B cell (primary cell): Measurements from ENCODE around the gene TP63. TPM values are rescaled to one million over a fixed set of nuclear protein-coding genes. Genes with fewer than 3 reads are reported as not detected.

Experiments used
- ATAC-seq: fragments of 200-7000 bp; cut with Tn5 transposase; one replicate; pipeline ENCODE4 v1.10.0; 2021; ENCODE audit warnings: low read depth, mild to moderate bottlenecking, moderate number of reproducible peaks, moderate library complexity
- CTCF ChIA-PET: fragments of 350-600 bp; sonication (Branson Sonifier 250); formaldehyde crosslinking; loops from one replicate; lab custom pipeline; 2021; ENCODE audit warnings: antibody characterized with exemption, inconsistent platforms; lab: Charles Lee
- POLR2A ChIA-PET: fragments of 350-600 bp; sonication (Branson Sonifier 250); formaldehyde crosslinking; loops from one replicate; lab custom pipeline; 2021; ENCODE audit warnings: antibody characterized with exemption; lab: Charles Lee
- DNase-seq: peaks from one replicate; pipeline ENCODE4 v3.0.0; 2013
- H2AFZ ChIP-seq: 2 replicates; pipeline ENCODE4 v1.6.1; 2012; ENCODE audit warnings: mild to moderate bottlenecking, low read depth, low read length; ENCODE audit not compliant: insufficient read depth, poor library complexity, severe bottlenecking
- H3K27ac ChIP-seq, 2 donors: 1 replicate in 1 of 2; 2 replicates in 1 of 2; pipeline ENCODE4 v1.5.1; 2012 to 2013; ENCODE audit warnings: low read length in 2 of 2, mild to moderate bottlenecking in 2 of 2, moderate library complexity in 1 of 2
- H3K27me3 ChIP-seq, 4 experiments: fragments of 200-600 bp in 1 of 4; sonication (generic) in 1 of 4; replicated peaks in 1 of 4; 1 replicate in 2 of 4; 2 replicates in 2 of 4; pipeline versions ENCODE4 v1.6.1 to v1.7.0; 2013 to 2016; ENCODE audit warnings: low read length in 3 of 4, mild to moderate bottlenecking in 2 of 4, mixed read lengths in 1 of 4, moderate library complexity in 1 of 4; ENCODE audit not compliant: insufficient read depth in 4 of 4, control insufficient read depth in 3 of 4; ENCODE audit errors: control extremely low read depth in 1 of 4
- H3K36me3 ChIP-seq, 2 experiments: replicated peaks in 1 of 2; 1 replicate in 1 of 2; 2 replicates in 1 of 2; pipeline versions ENCODE4 v1.6.1 to v1.7.1; 2013; ENCODE audit warnings: low read length in 1 of 2; ENCODE audit not compliant: insufficient read depth in 2 of 2, control insufficient read depth in 1 of 2; ENCODE audit errors: control extremely low read depth in 1 of 2, extremely low read depth in 1 of 2
- H3K4me1 ChIP-seq, 2 donors: fragments of 200-600 bp in 1 of 2; sonication (generic) in 1 of 2; 1 replicate in 1 of 2; 2 replicates in 1 of 2; pipeline versions ENCODE4 v1.5.1 to v1.6.1; 2013 to 2017; ENCODE audit warnings: low read length in 2 of 2; ENCODE audit not compliant: control insufficient read depth in 2 of 2, insufficient read depth in 2 of 2
- H3K4me2 ChIP-seq: replicated peaks from 2 replicates; pipeline ENCODE3; 2012; ENCODE audit warnings: mild to moderate bottlenecking, low read depth, low read length; ENCODE audit not compliant: poor library complexity, severe bottlenecking
- H3K4me3 ChIP-seq, 5 experiments: fragments of 200-600 bp in 1 of 5; sonication (generic) in 1 of 5; 1 replicate in 3 of 5; 2 replicates in 2 of 5; pipeline versions ENCODE4 v1.5.1 to v1.7.0; 2011 to 2016; ENCODE audit warnings: low read length in 4 of 5, mild to moderate bottlenecking in 4 of 5, low read depth in 2 of 5, control low read depth in 1 of 5, moderate library complexity in 1 of 5; ENCODE audit not compliant: insufficient read depth in 1 of 5; ENCODE audit errors: control extremely low read depth in 1 of 5, extremely low read depth in 1 of 5
- H3K79me2 ChIP-seq: fragments of 200-600 bp; sonication (generic); one replicate; pipeline ENCODE4 v1.6.0; 2016; ENCODE audit warnings: low read length; ENCODE audit not compliant: control insufficient read depth, insufficient read depth
- H3K9ac ChIP-seq: fragments of 200-600 bp; sonication (generic); 2 replicates; pipeline ENCODE4 v1.6.1; 2017; ENCODE audit warnings: mild to moderate bottlenecking, low read length, moderate library complexity
- H3K9me3 ChIP-seq, 3 donors: one replicate each; pipeline versions ENCODE4 v1.6.1 to v1.7.1; 2013; ENCODE audit warnings: low read length in 2 of 3; ENCODE audit not compliant: control insufficient read depth in 2 of 3, insufficient read depth in 1 of 3; ENCODE audit errors: control extremely low read depth in 1 of 3
- H4K20me1 ChIP-seq: 2 replicates; pipeline ENCODE4 v1.6.0; 2012; ENCODE audit warnings: mild to moderate bottlenecking, low read length; ENCODE audit not compliant: insufficient read depth, control insufficient read depth, poor library complexity, severe bottlenecking
- H3K27ac Mint-ChIP-seq: one replicate; pipeline ENCODE4 v1.8.0; 2021; ENCODE audit warnings: mixed read lengths
- H3K27me3 Mint-ChIP-seq: one replicate; pipeline ENCODE4 v1.8.0; 2021; ENCODE audit warnings: mixed read lengths
- H3K4me1 Mint-ChIP-seq: one replicate; pipeline ENCODE4 v1.8.0; 2021; ENCODE audit warnings: mixed read lengths
- H3K4me3 Mint-ChIP-seq: one replicate; pipeline ENCODE4 v1.8.0; 2021; ENCODE audit warnings: mixed read lengths
- H3K9me3 Mint-ChIP-seq: one replicate; pipeline ENCODE4 v1.8.0; 2022; ENCODE audit warnings: mixed read lengths; ENCODE audit not compliant: insufficient read depth
- EZH2 ChIP-seq: IDR thresholded peaks from 2 replicates; pipeline ENCODE4 v1.6.1; 2012; ENCODE audit warnings: borderline replicate concordance, low read depth, mild to moderate bottlenecking, moderate library complexity, low read length; ENCODE audit not compliant: insufficient read depth, poor library complexity, severe bottlenecking
- WGBS: methylation state at CpG from one replicate; pipeline ENCODE4 v1.1.5; 2013; ENCODE audit warnings: missing lambda C conversion rate; ENCODE audit not compliant: insufficient coverage; 5-methylcytosine and 5-hydroxymethylcytosine counted together
- intact Hi-C: fragments of 100-400 bp; cut with micrococcal nuclease; formaldehyde crosslinking; loops from one replicate; pipeline ENCODE4 v1.10.0; 2022
- polyA plus RNA-seq: library from polyadenylated mRNA; depleted of rRNA; stranded (reverse); fragments of >200 nt; gene quantifications from 2 replicates; pipeline ENCODE4 v1.2.3, GENCODE V29; 2012
- total RNA-seq, 2 donors: library from RNA; stranded (reverse); fragments of 120-200 nt in 1 of 2; gene quantifications; 1 replicate in 1 of 2; 2 replicates in 1 of 2; pipeline versions ENCODE4 v1.2.3 to v1.2.4, GENCODE V29; 2013 to 2022
- TF ChIP-seq, protein P1 (sequence below): fragments of 200-600 bp; IDR thresholded peaks from one replicate; pipeline ENCODE4 v1.8.0; 2022; ENCODE audit warnings: antibody characterized with exemption, mild to moderate bottlenecking

Gene TP63
- total and polyA plus RNA-seq, 2 donors (not counting 1 experiment from before 2014, with no cell fraction given): 1.2 to 2.0 TPM

- Mint-ChIP-seq H3K9me3 (no peaks in the 10 kb centered on the region), H3K27me3 (no peaks in the 10 kb centered on the region)
- ATAC-seq: no peak
These were observed 71.0 kb downstream of the TP63 start for GRCh38 chr3:189702066-189702646.

GRCh38 chr3:189703865-189704264, 72.7 kb downstream of the TP63 start:
- H4K20me1 ChIP-seq: no peaks in the 10 kb centered on the region
- TF ChIP-seq, protein P1, sequence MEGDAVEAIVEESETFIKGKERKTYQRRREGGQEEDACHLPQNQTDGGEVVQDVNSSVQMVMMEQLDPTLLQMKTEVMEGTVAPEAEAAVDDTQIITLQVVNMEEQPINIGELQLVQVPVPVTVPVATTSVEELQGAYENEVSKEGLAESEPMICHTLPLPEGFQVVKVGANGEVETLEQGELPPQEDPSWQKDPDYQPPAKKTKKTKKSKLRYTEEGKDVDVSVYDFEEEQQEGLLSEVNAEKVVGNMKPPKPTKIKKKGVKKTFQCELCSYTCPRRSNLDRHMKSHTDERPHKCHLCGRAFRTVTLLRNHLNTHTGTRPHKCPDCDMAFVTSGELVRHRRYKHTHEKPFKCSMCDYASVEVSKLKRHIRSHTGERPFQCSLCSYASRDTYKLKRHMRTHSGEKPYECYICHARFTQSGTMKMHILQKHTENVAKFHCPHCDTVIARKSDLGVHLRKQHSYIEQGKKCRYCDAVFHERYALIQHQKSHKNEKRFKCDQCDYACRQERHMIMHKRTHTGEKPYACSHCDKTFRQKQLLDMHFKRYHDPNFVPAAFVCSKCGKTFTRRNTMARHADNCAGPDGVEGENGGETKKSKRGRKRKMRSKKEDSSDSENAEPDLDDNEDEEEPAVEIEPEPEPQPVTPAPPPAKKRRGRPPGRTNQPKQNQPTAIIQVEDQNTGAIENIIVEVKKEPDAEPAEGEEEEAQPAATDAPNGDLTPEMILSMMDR: no peak
- TF ChIP-seq EZH2: no peak
- no peak overlapping the region for H3K4me3 ChIP-seq
- H2AFZ ChIP-seq: no peak overlapping the region
- H3K36me3 ChIP-seq: no peaks in the 10 kb centered on the region
- no peaks in the 10 kb centered on the region for H3K79me2 ChIP-seq
- CTCF ChIA-PET: no interaction called here
- H3K27me3 ChIP-seq: no peaks in the 10 kb centered on the region
- Mint-ChIP-seq H3K4me1 (no peaks in the 10 kb centered on the region), H3K27ac (no peak overlapping the region), H3K4me3 (no peak overlapping the region), H3K9me3 (no peaks in the 10 kb centered on the region), H3K27me3 (no peaks in the 10 kb centered on the region)
- no peak for ATAC-seq
- no peaks in the 10 kb centered on the region for H3K9me3 ChIP-seq
- no peak overlapping the region for H3K27ac ChIP-seq
- H3K4me1 ChIP-seq: no peaks in the 10 kb centered on the region
- POLR2A ChIA-PET: no interaction called here
- no peak overlapping the region for H3K9ac ChIP-seq
- intact Hi-C loops: no loop called here
- WGBS: no CpG with 5 or more reads among the region's 1 CpG
- DNase-seq: no peak
- H3K4me2 ChIP-seq: no peak overlapping the region

More at GRCh38 chr3:189702066-189702646, 71.0 kb downstream of the TP63 start:
- intact Hi-C loops: no loop called here
- Histone ChIP-seq H3K9me3 (no peaks in the 10 kb centered on the region), H3K27me3 (no peaks in the 10 kb centered on the region), H3K9ac (no peak overlapping the region), H3K79me2 (no peaks in the 10 kb centered on the region), H3K4me3 (no peak overlapping the region), H2AFZ (no peak overlapping the region), H3K4me1 (no peaks in the 10 kb centered on the region), H4K20me1 (no peaks in the 10 kb centered on the region), H3K27ac (no peak overlapping the region), H3K4me2 (no peak overlapping the region), H3K36me3 (no peaks in the 10 kb centered on the region)
- ChIA-PET CTCF (no interaction called here), POLR2A (no interaction called here)
- Mint-ChIP-seq H3K4me1 (no peaks in the 10 kb centered on the region), H3K4me3 (no peak overlapping the region), H3K27ac (no peak overlapping the region)
- no peak for DNase-seq
- TF ChIP-seq EZH2: no peak
- TF ChIP-seq, protein P1: no peak
- no CpG with 5 or more reads among the region's 1 CpG for WGBS
